H9 (cell line): ENCODE measurements around the gene OR9Q1. TPM values are rescaled to one million over a fixed set of nuclear protein-coding genes. Genes with fewer than 3 reads are reported as not detected.

Experiments used
- DNase-seq: peaks from one replicate; pipeline ENCODE4 v3.0.0-alpha.2; 2017
- H2AFZ ChIP-seq: one replicate; pipeline ENCODE4 v1.6.1; 2013; ENCODE audit warnings: mild to moderate bottlenecking, low read length, control low read depth, moderate library complexity
- H2AK5ac ChIP-seq: 2 replicates; pipeline ENCODE4 v1.6.1; 2013; ENCODE audit warnings: low read length, control low read depth, mixed read lengths; ENCODE audit not compliant: insufficient read length
- H2BK120ac ChIP-seq: one replicate; pipeline ENCODE4 v1.6.1; 2013; ENCODE audit warnings: low read depth, mild to moderate bottlenecking, low read length, control low read depth, inconsistent platforms; ENCODE audit not compliant: poor library complexity, severe bottlenecking
- H2BK12ac ChIP-seq: 2 replicates; pipeline ENCODE4 v1.6.1; 2013; ENCODE audit warnings: low read length, control low read depth, mixed read lengths, low read depth; ENCODE audit not compliant: insufficient read length
- H2BK15ac ChIP-seq: 2 replicates; pipeline ENCODE4 v1.6.1; 2013; ENCODE audit warnings: low read depth, low read length, control low read depth
- H2BK20ac ChIP-seq: one replicate; pipeline ENCODE4 v1.6.1; 2013; ENCODE audit warnings: low read depth, mild to moderate bottlenecking, low read length, control low read depth, inconsistent platforms; ENCODE audit not compliant: poor library complexity, severe bottlenecking
- H2BK5ac ChIP-seq: 2 replicates; pipeline ENCODE4 v1.6.1; 2013; ENCODE audit warnings: low read length, control low read depth, mixed read lengths; ENCODE audit not compliant: insufficient read length
- H3K14ac ChIP-seq: 2 replicates; pipeline ENCODE4 v1.6.1; 2013; ENCODE audit warnings: low read length, control low read depth; ENCODE audit not compliant: insufficient read depth
- H3K18ac ChIP-seq: 2 replicates; pipeline ENCODE4 v1.6.1; 2013; ENCODE audit warnings: low read depth, mild to moderate bottlenecking, mixed read lengths, low read length, control low read depth; ENCODE audit not compliant: insufficient read length
- H3K23ac ChIP-seq: 2 replicates; pipeline ENCODE4 v1.6.1; 2013; ENCODE audit warnings: low read length, control low read depth, mixed read lengths, low read depth; ENCODE audit not compliant: insufficient read length
- H3K23me2 ChIP-seq: 2 replicates; pipeline ENCODE4 v1.6.1; 2013; ENCODE audit warnings: low read depth, mild to moderate bottlenecking, mixed read lengths, low read length, control low read depth; ENCODE audit not compliant: insufficient read length, poor library complexity, severe bottlenecking
- H3K27ac ChIP-seq: 2 replicates; pipeline ENCODE4 v1.5.1; 2013; ENCODE audit warnings: low read length, control low read depth, mixed read lengths, low read depth; ENCODE audit not compliant: insufficient read length
- H3K27me3 ChIP-seq: 2 replicates; pipeline ENCODE4 v1.6.1; 2013; ENCODE audit warnings: low read length, control low read depth, inconsistent platforms; ENCODE audit not compliant: insufficient read depth
- H3K4ac ChIP-seq: 2 replicates; pipeline ENCODE4 v1.6.1; 2013; ENCODE audit warnings: low read depth, mild to moderate bottlenecking, control low read depth, inconsistent platforms, low read length, moderate library complexity
- H3K4me1 ChIP-seq: 2 replicates; pipeline ENCODE4 v1.6.1; 2013; ENCODE audit warnings: low read length, control low read depth, inconsistent platforms; ENCODE audit not compliant: insufficient read depth
- H3K4me2 ChIP-seq: 2 replicates; pipeline ENCODE4 v1.6.1; 2013; ENCODE audit warnings: low read length, control low read depth, mixed read lengths; ENCODE audit not compliant: insufficient read length, insufficient read depth
- H3K56ac ChIP-seq: 2 replicates; pipeline ENCODE4 v1.6.1; 2013; ENCODE audit warnings: low read depth, mild to moderate bottlenecking, mixed read lengths, low read length, control low read depth; ENCODE audit not compliant: insufficient read length
- H3K79me1 ChIP-seq: 2 replicates; pipeline ENCODE4 v1.6.1; 2013; ENCODE audit warnings: low read depth, mild to moderate bottlenecking, moderate library complexity, low read length, control low read depth, inconsistent platforms; ENCODE audit not compliant: insufficient read depth, poor library complexity, severe bottlenecking
- H3K79me2 ChIP-seq: 2 replicates; pipeline ENCODE4 v1.6.1; 2013; ENCODE audit warnings: low read length, control low read depth, inconsistent platforms; ENCODE audit not compliant: insufficient read depth
- H3K9ac ChIP-seq: 2 replicates; pipeline ENCODE4 v1.6.1; 2013; ENCODE audit warnings: low read length, control low read depth, mixed read lengths; ENCODE audit not compliant: insufficient read length; ENCODE audit errors: extremely low read depth
- H3K9me3 ChIP-seq: one replicate; pipeline ENCODE4 v1.6.1; 2013; ENCODE audit warnings: low read depth, low read length, inconsistent platforms; ENCODE audit not compliant: control insufficient read depth
- H3T11ph ChIP-seq: one replicate; pipeline ENCODE4 v1.6.1; 2013; ENCODE audit warnings: mild to moderate bottlenecking, low read length, control low read depth, inconsistent platforms
- H4K20me1 ChIP-seq: one replicate; pipeline ENCODE4 v1.6.1; 2013; ENCODE audit not compliant: control insufficient read depth, insufficient read length, insufficient read depth
- H4K5ac ChIP-seq: 2 replicates; pipeline ENCODE4 v1.6.1; 2013; ENCODE audit warnings: low read depth, mild to moderate bottlenecking, mixed read lengths, low read length, control low read depth; ENCODE audit not compliant: insufficient read length
- H4K8ac ChIP-seq: replicated peaks from 2 replicates; pipeline ENCODE4 v1.6.1; 2013; ENCODE audit warnings: low read length, control low read depth, mixed read lengths, low read depth; ENCODE audit not compliant: insufficient read length
- H4K91ac ChIP-seq: 2 replicates; pipeline ENCODE4 v1.6.1; 2013; ENCODE audit warnings: low read depth, mild to moderate bottlenecking, moderate library complexity, mixed read lengths, low read length, control low read depth; ENCODE audit not compliant: insufficient read length
- H3K27ac Mint-ChIP-seq, 3 experiments: 2 replicates in 2 of 3; 3 replicates in 1 of 3; pipeline ENCODE4 v1.8.0; 2020 to 2021; ENCODE audit warnings: mixed read lengths in 3 of 3, mild to moderate bottlenecking in 1 of 3, moderate library complexity in 1 of 3
- H3K27me3 Mint-ChIP-seq: 2 replicates; pipeline ENCODE4 v1.8.0; 2021; ENCODE audit warnings: low read depth, mild to moderate bottlenecking, moderate library complexity, mixed read lengths
- H3K36me3 Mint-ChIP-seq, 3 experiments: 2 replicates in 2 of 3; 3 replicates in 1 of 3; pipeline ENCODE4 v1.8.0; 2020 to 2021; ENCODE audit warnings: low read depth in 3 of 3, mixed read lengths in 3 of 3; ENCODE audit not compliant: insufficient read depth in 1 of 3
- H3K4me1 Mint-ChIP-seq, 2 experiments: 2 replicates each; pipeline ENCODE4 v1.8.0; 2020; ENCODE audit warnings: mixed read lengths in 2 of 2
- H3K4me3 Mint-ChIP-seq, 2 experiments: 2 replicates in 1 of 2; 3 replicates in 1 of 2; pipeline ENCODE4 v1.8.0; 2020 to 2021; ENCODE audit warnings: mild to moderate bottlenecking in 2 of 2, mixed read lengths in 2 of 2, moderate library complexity in 1 of 2
- H3K9me3 Mint-ChIP-seq, 2 experiments: 2 replicates in 1 of 2; 3 replicates in 1 of 2; pipeline ENCODE4 v1.8.0; 2020; ENCODE audit warnings: mild to moderate bottlenecking in 2 of 2, mixed read lengths in 2 of 2, moderate library complexity in 1 of 2
- CTCF ChIP-seq: fragments of 200-600 bp; sonication (generic); conservative IDR thresholded peaks from 3 replicates; pipeline ENCODE4 v1.8.0; 2021; ENCODE audit warnings: antibody characterized with exemption, mild to moderate bottlenecking
- WGBS: extraction: QIAGEN DNeasy Blood & Tissue Kit; methylation state at CpG from one replicate; pipeline ENCODE4 v1.1.7; 2013; ENCODE audit warnings: missing lambda C conversion rate, low lambda C conversion rate, mixed read lengths; ENCODE audit not compliant: insufficient read length; ENCODE audit errors: extremely low coverage; 5-methylcytosine and 5-hydroxymethylcytosine counted together
- total RNA-seq: library from RNA; stranded (reverse); gene quantifications from 2 replicates; pipeline ENCODE4 v1.2.1, GENCODE V29; 2021

Gene OR9Q1
- total RNA-seq, 1 experiment from 2014 or later = not detected

- Histone ChIP-seq H2BK5ac (no peak overlapping the region), H3K4me1 (no peaks in the 10 kb centered on the region)
- no peaks in the 10 kb centered on the region for H3K27me3 Mint-ChIP-seq
Observed at GRCh38 chr11:58178444-58178843, 154.8 kb downstream of the OR9Q1 start.

More at GRCh38 chr11:58178444-58178843, 154.8 kb downstream of the OR9Q1 start:
- no peak overlapping the region for H2BK12ac ChIP-seq
- no peaks in the 10 kb centered on the region for H3K79me1 ChIP-seq
- no peak overlapping the region for H4K5ac ChIP-seq
- H3K9me3 ChIP-seq = no peaks in the 10 kb centered on the region
- H3K23ac ChIP-seq = no peak overlapping the region
- H3K18ac ChIP-seq = no peak overlapping the region
- H2BK15ac ChIP-seq = no peak overlapping the region
- H3K27ac ChIP-seq = no peak overlapping the region
- Mint-ChIP-seq H3K4me1 (peaks cover 4 to 5% of the 10 kb centered on the region in 2 experiments), H3K36me3 (no peaks in the 10 kb centered on the region), H3K4me3 (no peak overlapping the region), H3K27ac (no peak overlapping the region), H3K9me3 (no peaks in the 10 kb centered on the region)
- H3K14ac ChIP-seq = no peak overlapping the region
- no peak overlapping the region for H2BK120ac ChIP-seq
- H3T11ph ChIP-seq = no peak overlapping the region
- WGBS = no CpG with 5 or more reads among the region's 6 CpGs
- no peak overlapping the region for H2BK20ac ChIP-seq
- H3K23me2 ChIP-seq = no peaks in the 10 kb centered on the region
- H3K27me3 ChIP-seq = no peaks in the 10 kb centered on the region
- H4K91ac ChIP-seq = no peak overlapping the region
- H3K79me2 ChIP-seq = no peaks in the 10 kb centered on the region
- H3K4me2 ChIP-seq = no peak overlapping the region
- H3K56ac ChIP-seq = no peak overlapping the region
- H2AK5ac ChIP-seq = no peak overlapping the region
- H3K9ac ChIP-seq = no peak overlapping the region
- no peaks in the 10 kb centered on the region for H4K20me1 ChIP-seq
- H2AFZ ChIP-seq = no peak overlapping the region
- no peak for TF ChIP-seq CTCF
- no peak overlapping the region for H4K8ac ChIP-seq
- no peak overlapping the region for H3K4ac ChIP-seq
- no peak for DNase-seq
